IMR-90 (cell line): ENCODE results near the gene NKX2-1. TPM values are rescaled to one million over a fixed set of nuclear protein-coding genes. Genes with fewer than 3 reads are reported as not detected.

Experiments
- ATAC-seq: fragments of 200-7000 bp; cut with Tn5 transposase; 2 replicates; pipeline ENCODE4 v1.9.1; 2020; ENCODE audit warnings: low read depth, mild to moderate bottlenecking, moderate library complexity
- BruUV-seq: library from RNA; stranded (reverse); fragments of 400-500 nt; replicated peaks from 2 replicates; lab custom pipeline; 2021; lab: Mats Ljungman, UMichigan
- CTCF ChIA-PET: fragments of 300-600 bp; formaldehyde crosslinking; extraction: SDS; loops from one replicate; lab custom pipeline; 2021; ENCODE audit warnings: antibody characterized with exemption; lab: Yijun Ruan, JAX
- POLR2A ChIA-PET: fragments of 300-600 bp; sonication (Branson Sonifier 250); formaldehyde crosslinking; loops from one replicate; lab custom pipeline; 2022; ENCODE audit warnings: antibody characterized with exemption; ENCODE audit not compliant: unreplicated experiment; lab: Charles Lee
- DNase-seq: peaks from one replicate; pipeline ENCODE4 v3.0.0; 2013
- H2AFZ ChIP-seq: replicated peaks from 2 replicates; pipeline ENCODE3; 2013; ENCODE audit warnings: low read length, mild to moderate bottlenecking; ENCODE audit not compliant: poor library complexity
- H2AK5ac ChIP-seq: 2 replicates; pipeline ENCODE4 v1.6.1; 2013; ENCODE audit warnings: low read depth, low read length, inconsistent platforms
- H2AK9ac ChIP-seq: replicated peaks from 2 replicates; pipeline ENCODE3; 2013; ENCODE audit warnings: mild to moderate bottlenecking, low read depth, low read length, moderate library complexity; ENCODE audit not compliant: poor library complexity
- H2BK120ac ChIP-seq: 2 replicates; pipeline ENCODE4 v1.6.1; 2013; ENCODE audit warnings: low read depth, low read length, inconsistent platforms
- H2BK15ac ChIP-seq: 3 replicates; pipeline ENCODE4 v1.6.1; 2013; ENCODE audit warnings: low read depth, low read length, inconsistent platforms
- H2BK20ac ChIP-seq: 2 replicates; pipeline ENCODE4 v1.6.1; 2013; ENCODE audit warnings: low read depth, mild to moderate bottlenecking, inconsistent platforms, low read length, moderate library complexity
- H2BK5ac ChIP-seq: 2 replicates; pipeline ENCODE4 v1.6.1; 2013; ENCODE audit warnings: mild to moderate bottlenecking, low read depth, low read length, inconsistent platforms; ENCODE audit not compliant: poor library complexity, severe bottlenecking
- H3K14ac ChIP-seq: replicated peaks from 2 replicates; pipeline ENCODE4 v1.6.1; 2013; ENCODE audit warnings: low read depth, low read length, inconsistent platforms
- H3K18ac ChIP-seq: 2 replicates; pipeline ENCODE4 v1.6.1; 2013; ENCODE audit warnings: low read depth, low read length, control low read depth
- H3K23ac ChIP-seq: 2 replicates; pipeline ENCODE4 v1.6.1; 2013; ENCODE audit warnings: low read depth, low read length, inconsistent platforms
- H3K27ac ChIP-seq: 2 replicates; pipeline ENCODE4 v1.5.1; 2013; ENCODE audit warnings: mild to moderate bottlenecking, control low read depth, low read length; ENCODE audit not compliant: insufficient read depth
- H3K27me3 ChIP-seq: 2 replicates; pipeline ENCODE4 v1.6.1; 2013; ENCODE audit warnings: low read length; ENCODE audit not compliant: control insufficient read depth, insufficient read depth
- H3K36me3 ChIP-seq: 2 replicates; pipeline ENCODE4 v1.6.1; 2013; ENCODE audit warnings: low read length, mixed read lengths; ENCODE audit not compliant: control insufficient read depth, insufficient read depth
- H3K4ac ChIP-seq: 2 replicates; pipeline ENCODE4 v1.6.1; 2013; ENCODE audit warnings: low read depth, low read length, inconsistent platforms
- H3K4me1 ChIP-seq: 2 replicates; pipeline ENCODE4 v1.6.1; 2013; ENCODE audit warnings: low read length, mixed read lengths; ENCODE audit not compliant: control insufficient read depth, insufficient read depth
- H3K4me2 ChIP-seq: 2 replicates; pipeline ENCODE4 v1.6.1; 2013; ENCODE audit warnings: low read depth, mild to moderate bottlenecking, control low read depth, low read length, moderate library complexity
- H3K4me3 ChIP-seq: 2 replicates; pipeline ENCODE4 v1.5.1; 2013; ENCODE audit warnings: low read depth, mild to moderate bottlenecking, control low read depth, low read length, moderate library complexity; ENCODE audit not compliant: insufficient read depth
- H3K56ac ChIP-seq: 2 replicates; pipeline ENCODE4 v1.6.1; 2013; ENCODE audit warnings: low read length, inconsistent platforms; ENCODE audit not compliant: insufficient read depth; ENCODE audit errors: extremely low read depth
- H3K79me1 ChIP-seq, 2 experiments: 2 replicates each; pipeline ENCODE4 v1.6.1; 2013; ENCODE audit warnings: low read length in 2 of 2, inconsistent platforms in 1 of 2, low read depth in 1 of 2
- H3K9ac ChIP-seq: 2 replicates; pipeline ENCODE4 v1.6.1; 2013; ENCODE audit warnings: low read depth, low read length, control low read depth
- H3K9me1 ChIP-seq: 2 replicates; pipeline ENCODE4 v1.6.1; 2013; ENCODE audit warnings: low read length, inconsistent platforms; ENCODE audit not compliant: insufficient read depth
- H3K9me3 ChIP-seq: 2 replicates; pipeline ENCODE4 v1.6.1; 2013; ENCODE audit warnings: low read length; ENCODE audit not compliant: control insufficient read depth, insufficient read depth
- H4K20me1 ChIP-seq: 2 replicates; pipeline ENCODE4 v1.6.1; 2013; ENCODE audit warnings: low read length, inconsistent platforms; ENCODE audit not compliant: insufficient read depth
- H4K5ac ChIP-seq: 2 replicates; pipeline ENCODE4 v1.6.1; 2013; ENCODE audit warnings: mild to moderate bottlenecking, low read depth, low read length, control low read depth
- H4K8ac ChIP-seq, 2 experiments: 2 replicates each; pipeline ENCODE4 v1.6.1; 2013; ENCODE audit warnings: low read depth in 2 of 2, low read length in 2 of 2, control low read depth in 1 of 2, inconsistent platforms in 1 of 2
- H4K91ac ChIP-seq: 2 replicates; pipeline ENCODE4 v1.6.1; 2013; ENCODE audit warnings: low read depth, low read length, inconsistent platforms; ENCODE audit not compliant: insufficient read depth
- BHLHE40 ChIP-seq: fragments of 150-350 bp; IDR thresholded peaks from 2 replicates; pipeline ENCODE4 v1.6.1; 2016; ENCODE audit warnings: mild to moderate bottlenecking, low read depth, low read length
- CEBPB ChIP-seq: IDR thresholded peaks from 2 replicates; pipeline ENCODE4 v1.6.1; 2012; ENCODE audit warnings: low read depth, low read length, improper control_type of control experiment
- CHD1 ChIP-seq: IDR thresholded peaks from 2 replicates; pipeline ENCODE4 v1.6.1; 2012; ENCODE audit warnings: low read depth, low read length, improper control_type of control experiment
- CTCF ChIP-seq: conservative IDR thresholded peaks from 2 replicates; pipeline ENCODE4 v1.5.1; 2012; ENCODE audit warnings: mild to moderate bottlenecking, low read depth, low read length, improper control_type of control experiment
- ELK1 ChIP-seq: fragments of 150-350 bp; IDR thresholded peaks from 2 replicates; pipeline ENCODE4 v1.6.1; 2016; ENCODE audit warnings: low read depth, mild to moderate bottlenecking, low read length, moderate library complexity, borderline replicate concordance
- FOS ChIP-seq: fragments of 150-350 bp; IDR thresholded peaks from 2 replicates; pipeline ENCODE4 v1.6.1; 2016; ENCODE audit warnings: low read depth, low read length
- MAFK ChIP-seq: IDR thresholded peaks from 2 replicates; pipeline ENCODE4 v1.6.1; 2012; ENCODE audit warnings: low read depth, low read length, improper control_type of control experiment
- MAZ ChIP-seq: IDR thresholded peaks from 2 replicates; pipeline ENCODE4 v1.6.1; 2012; ENCODE audit warnings: low read depth, mild to moderate bottlenecking, low read length, improper control_type of control experiment, moderate library complexity, borderline replicate concordance
- MXI1 ChIP-seq: IDR thresholded peaks from 2 replicates; pipeline ENCODE4 v1.6.1; 2012; ENCODE audit warnings: low read depth, mild to moderate bottlenecking, low read length, moderate library complexity, borderline replicate concordance
- POLR2A ChIP-seq: IDR thresholded peaks from 2 replicates; pipeline ENCODE4 v1.6.1; 2012; ENCODE audit warnings: mild to moderate bottlenecking, low read depth, low read length
- RCOR1 ChIP-seq: IDR thresholded peaks from 2 replicates; pipeline ENCODE4 v1.6.1; 2012; ENCODE audit warnings: mild to moderate bottlenecking, low read length, improper control_type of control experiment; ENCODE audit not compliant: insufficient replicate concordance
- RFX5 ChIP-seq: IDR thresholded peaks from 2 replicates; pipeline ENCODE4 v1.8.0; 2012; ENCODE audit warnings: low read depth, mild to moderate bottlenecking, low read length, moderate library complexity
- SMC3 ChIP-seq: fragments of 150-350 bp; IDR thresholded peaks from 2 replicates; pipeline ENCODE4 v1.6.1; 2016; ENCODE audit warnings: low read depth, mild to moderate bottlenecking, antibody characterized with exemption, low read length, moderate library complexity
- WGBS, 2 experiments: methylation state at CpG; one replicate each; pipeline versions ENCODE4 v1.1.5 to v1.1.7; 2013; ENCODE audit warnings: missing lambda C conversion rate in 2 of 2; ENCODE audit not compliant: insufficient read length in 1 of 2; ENCODE audit errors: extremely low coverage in 2 of 2; 5-methylcytosine and 5-hydroxymethylcytosine counted together
- dilution Hi-C: fragments of 300-500 bp; cut with HindIII; formaldehyde crosslinking; loops from one replicate; pipeline ENCODE4 v1.14.3; 2018; ENCODE audit warnings: low sequenced_read_pairs; ENCODE audit not compliant: unreplicated experiment
- in situ Hi-C: fragments of 300-500 bp; cut with MboI; formaldehyde crosslinking; loops from 3 replicates; pipeline ENCODE4 v1.14.3; 2019; ENCODE audit warnings: low sequenced_read_pairs, inconsistent platforms, mixed read lengths
- intact Hi-C: fragments of 100-400 bp; cut with micrococcal nuclease; formaldehyde crosslinking; loops from 2 replicates; pipeline ENCODE4 v1.10.0; 2022
- polyA plus RNA-seq, 3 experiments: library from polyadenylated mRNA; depleted of rRNA; stranded (reverse); fragments of >200 nt; gene quantifications; 2 replicates each; pipeline ENCODE4 v1.2.3, GENCODE V29; 2012; ENCODE audit warnings: low replicate concordance in 1 of 3
- total RNA-seq: library from RNA; depleted of rRNA; stranded (reverse); fragments of >200 nt; gene quantifications from 2 replicates; pipeline ENCODE4 v1.2.3, GENCODE V29; 2012
- TF ChIP-seq, protein P1 (sequence below): fragments of 150-350 bp; IDR thresholded peaks from 2 replicates; pipeline ENCODE4 v1.6.1; 2017; ENCODE audit warnings: mild to moderate bottlenecking, antibody characterized with exemption, low read length, low read depth

NKX2-1 gene
- total and polyA plus RNA-seq, 2 of the 4 experiments (the other 2 are of a cell fraction) = not detected

- peaks cover 67% of the 10 kb centered on the region for H3K27me3 ChIP-seq
- intact Hi-C loops = no loop called here
Measured at GRCh38 chr14:36504771-36505175, 15.3 kb downstream of the NKX2-1 start.

More at GRCh38 chr14:36504771-36505175, 15.3 kb downstream of the NKX2-1 start:
- H4K91ac ChIP-seq = no peak overlapping the region
- H2BK120ac ChIP-seq = no peak overlapping the region
- no peaks in the 10 kb centered on the region for H4K20me1 ChIP-seq
- DNase-seq (no peak), ATAC-seq (no peak)
- no peak overlapping the region for H3K14ac ChIP-seq
- peaks cover 2% of the 10 kb centered on the region for H3K9me3 ChIP-seq
- H2BK5ac ChIP-seq = no peak overlapping the region
- no peak overlapping the region for H2AK5ac ChIP-seq
- H3K4ac ChIP-seq = no peak overlapping the region
- H3K4me2 ChIP-seq = no peak overlapping the region
- H2AK9ac ChIP-seq = no peak overlapping the region
- H2BK15ac ChIP-seq = no peak overlapping the region
- dilution Hi-C loops (no loop called here), in situ Hi-C loops (no loop called here)
- no peaks in the 10 kb centered on the region for H3K79me1 ChIP-seq
- ChIA-PET CTCF (no interaction called here), POLR2A (no interaction called here)
- H2BK20ac ChIP-seq = no peak overlapping the region
- no peak overlapping the region for H3K27ac ChIP-seq
- H4K8ac ChIP-seq = no peak overlapping the region
- H3K4me1 ChIP-seq = no peaks in the 10 kb centered on the region
- no peak overlapping the region for H3K56ac ChIP-seq
- TF ChIP-seq CEBPB (no peak), CTCF (no peak), ELK1 (no peak), BHLHE40 (no peak), MAZ (no peak), MAFK (no peak), MXI1 (no peak), FOS (no peak), RFX5 (no peak), SMC3 (no peak), RCOR1 (no peak), POLR2A (no peak), CHD1 (no peak)
- TF ChIP-seq, protein P1, sequence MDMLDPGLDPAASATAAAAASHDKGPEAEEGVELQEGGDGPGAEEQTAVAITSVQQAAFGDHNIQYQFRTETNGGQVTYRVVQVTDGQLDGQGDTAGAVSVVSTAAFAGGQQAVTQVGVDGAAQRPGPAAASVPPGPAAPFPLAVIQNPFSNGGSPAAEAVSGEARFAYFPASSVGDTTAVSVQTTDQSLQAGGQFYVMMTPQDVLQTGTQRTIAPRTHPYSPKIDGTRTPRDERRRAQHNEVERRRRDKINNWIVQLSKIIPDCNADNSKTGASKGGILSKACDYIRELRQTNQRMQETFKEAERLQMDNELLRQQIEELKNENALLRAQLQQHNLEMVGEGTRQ = no peak
- no peaks in the 10 kb centered on the region for H3K36me3 ChIP-seq
- no TSS peak for BruUV-seq
- WGBS, 2 experiments = no CpG with 5 or more reads among the region's 6 CpGs
- H2AFZ ChIP-seq = no peak overlapping the region
- H3K9me1 ChIP-seq = no peaks in the 10 kb centered on the region
- H3K4me3 ChIP-seq = no peak overlapping the region
- no peak overlapping the region for H4K5ac ChIP-seq
- H3K9ac ChIP-seq = no peak overlapping the region
- no peak overlapping the region for H3K18ac ChIP-seq
- H3K23ac ChIP-seq = no peak overlapping the region
